IMR-90 (cell line): Measurements from ENCODE around the gene PNMA1. TPM values are rescaled to one million over a fixed set of nuclear protein-coding genes. Genes with fewer than 3 reads are reported as not detected.

Experiments used
- ATAC-seq: fragments of 200-7000 bp; cut with Tn5 transposase; 2 replicates; pipeline ENCODE4 v1.9.1; 2020; ENCODE audit warnings: low read depth, mild to moderate bottlenecking, moderate library complexity
- BruUV-seq: library from RNA; stranded (reverse); fragments of 400-500 nt; replicated peaks from 2 replicates; lab custom pipeline; 2021; lab: Mats Ljungman, UMichigan
- CTCF ChIA-PET: fragments of 300-600 bp; formaldehyde crosslinking; extraction: SDS; loops from one replicate; lab custom pipeline; 2021; ENCODE audit warnings: antibody characterized with exemption; lab: Yijun Ruan, JAX
- POLR2A ChIA-PET: fragments of 300-600 bp; sonication (Branson Sonifier 250); formaldehyde crosslinking; loops from one replicate; lab custom pipeline; 2022; ENCODE audit warnings: antibody characterized with exemption; ENCODE audit not compliant: unreplicated experiment; lab: Charles Lee
- DNase-seq: peaks from one replicate; pipeline ENCODE4 v3.0.0; 2013
- H2AFZ ChIP-seq: replicated peaks from 2 replicates; pipeline ENCODE3; 2013; ENCODE audit warnings: low read length, mild to moderate bottlenecking; ENCODE audit not compliant: poor library complexity
- H2AK5ac ChIP-seq: 2 replicates; pipeline ENCODE4 v1.6.1; 2013; ENCODE audit warnings: low read depth, low read length, inconsistent platforms
- H2AK9ac ChIP-seq: replicated peaks from 2 replicates; pipeline ENCODE3; 2013; ENCODE audit warnings: mild to moderate bottlenecking, low read depth, low read length, moderate library complexity; ENCODE audit not compliant: poor library complexity
- H2BK120ac ChIP-seq: 2 replicates; pipeline ENCODE4 v1.6.1; 2013; ENCODE audit warnings: low read depth, low read length, inconsistent platforms
- H2BK15ac ChIP-seq: 3 replicates; pipeline ENCODE4 v1.6.1; 2013; ENCODE audit warnings: low read depth, low read length, inconsistent platforms
- H2BK20ac ChIP-seq: 2 replicates; pipeline ENCODE4 v1.6.1; 2013; ENCODE audit warnings: low read depth, mild to moderate bottlenecking, inconsistent platforms, low read length, moderate library complexity
- H2BK5ac ChIP-seq: 2 replicates; pipeline ENCODE4 v1.6.1; 2013; ENCODE audit warnings: mild to moderate bottlenecking, low read depth, low read length, inconsistent platforms; ENCODE audit not compliant: poor library complexity, severe bottlenecking
- H3K14ac ChIP-seq: replicated peaks from 2 replicates; pipeline ENCODE4 v1.6.1; 2013; ENCODE audit warnings: low read depth, low read length, inconsistent platforms
- H3K18ac ChIP-seq: 2 replicates; pipeline ENCODE4 v1.6.1; 2013; ENCODE audit warnings: low read depth, low read length, control low read depth
- H3K23ac ChIP-seq: 2 replicates; pipeline ENCODE4 v1.6.1; 2013; ENCODE audit warnings: low read depth, low read length, inconsistent platforms
- H3K27ac ChIP-seq: 2 replicates; pipeline ENCODE4 v1.5.1; 2013; ENCODE audit warnings: mild to moderate bottlenecking, control low read depth, low read length; ENCODE audit not compliant: insufficient read depth
- H3K27me3 ChIP-seq: 2 replicates; pipeline ENCODE4 v1.6.1; 2013; ENCODE audit warnings: low read length; ENCODE audit not compliant: control insufficient read depth, insufficient read depth
- H3K36me3 ChIP-seq: 2 replicates; pipeline ENCODE4 v1.6.1; 2013; ENCODE audit warnings: low read length, mixed read lengths; ENCODE audit not compliant: control insufficient read depth, insufficient read depth
- H3K4ac ChIP-seq: 2 replicates; pipeline ENCODE4 v1.6.1; 2013; ENCODE audit warnings: low read depth, low read length, inconsistent platforms
- H3K4me1 ChIP-seq: 2 replicates; pipeline ENCODE4 v1.6.1; 2013; ENCODE audit warnings: low read length, mixed read lengths; ENCODE audit not compliant: control insufficient read depth, insufficient read depth
- H3K4me2 ChIP-seq: 2 replicates; pipeline ENCODE4 v1.6.1; 2013; ENCODE audit warnings: low read depth, mild to moderate bottlenecking, control low read depth, low read length, moderate library complexity
- H3K4me3 ChIP-seq: 2 replicates; pipeline ENCODE4 v1.5.1; 2013; ENCODE audit warnings: low read depth, mild to moderate bottlenecking, control low read depth, low read length, moderate library complexity; ENCODE audit not compliant: insufficient read depth
- H3K56ac ChIP-seq: 2 replicates; pipeline ENCODE4 v1.6.1; 2013; ENCODE audit warnings: low read length, inconsistent platforms; ENCODE audit not compliant: insufficient read depth; ENCODE audit errors: extremely low read depth
- H3K79me1 ChIP-seq, 2 experiments: 2 replicates each; pipeline ENCODE4 v1.6.1; 2013; ENCODE audit warnings: low read length in 2 of 2, inconsistent platforms in 1 of 2, low read depth in 1 of 2
- H3K9ac ChIP-seq: 2 replicates; pipeline ENCODE4 v1.6.1; 2013; ENCODE audit warnings: low read depth, low read length, control low read depth
- H3K9me1 ChIP-seq: 2 replicates; pipeline ENCODE4 v1.6.1; 2013; ENCODE audit warnings: low read length, inconsistent platforms; ENCODE audit not compliant: insufficient read depth
- H3K9me3 ChIP-seq: 2 replicates; pipeline ENCODE4 v1.6.1; 2013; ENCODE audit warnings: low read length; ENCODE audit not compliant: control insufficient read depth, insufficient read depth
- H4K20me1 ChIP-seq: 2 replicates; pipeline ENCODE4 v1.6.1; 2013; ENCODE audit warnings: low read length, inconsistent platforms; ENCODE audit not compliant: insufficient read depth
- H4K5ac ChIP-seq: 2 replicates; pipeline ENCODE4 v1.6.1; 2013; ENCODE audit warnings: mild to moderate bottlenecking, low read depth, low read length, control low read depth
- H4K8ac ChIP-seq, 2 experiments: 2 replicates each; pipeline ENCODE4 v1.6.1; 2013; ENCODE audit warnings: low read depth in 2 of 2, low read length in 2 of 2, control low read depth in 1 of 2, inconsistent platforms in 1 of 2
- H4K91ac ChIP-seq: 2 replicates; pipeline ENCODE4 v1.6.1; 2013; ENCODE audit warnings: low read depth, low read length, inconsistent platforms; ENCODE audit not compliant: insufficient read depth
- BHLHE40 ChIP-seq: fragments of 150-350 bp; IDR thresholded peaks from 2 replicates; pipeline ENCODE4 v1.6.1; 2016; ENCODE audit warnings: mild to moderate bottlenecking, low read depth, low read length
- CEBPB ChIP-seq: IDR thresholded peaks from 2 replicates; pipeline ENCODE4 v1.6.1; 2012; ENCODE audit warnings: low read depth, low read length, improper control_type of control experiment
- CHD1 ChIP-seq: IDR thresholded peaks from 2 replicates; pipeline ENCODE4 v1.6.1; 2012; ENCODE audit warnings: low read depth, low read length, improper control_type of control experiment
- CTCF ChIP-seq: conservative IDR thresholded peaks from 2 replicates; pipeline ENCODE4 v1.5.1; 2012; ENCODE audit warnings: mild to moderate bottlenecking, low read depth, low read length, improper control_type of control experiment
- ELK1 ChIP-seq: fragments of 150-350 bp; IDR thresholded peaks from 2 replicates; pipeline ENCODE4 v1.6.1; 2016; ENCODE audit warnings: low read depth, mild to moderate bottlenecking, low read length, moderate library complexity, borderline replicate concordance
- FOS ChIP-seq: fragments of 150-350 bp; IDR thresholded peaks from 2 replicates; pipeline ENCODE4 v1.6.1; 2016; ENCODE audit warnings: low read depth, low read length
- MAFK ChIP-seq: IDR thresholded peaks from 2 replicates; pipeline ENCODE4 v1.6.1; 2012; ENCODE audit warnings: low read depth, low read length, improper control_type of control experiment
- MAZ ChIP-seq: IDR thresholded peaks from 2 replicates; pipeline ENCODE4 v1.6.1; 2012; ENCODE audit warnings: low read depth, mild to moderate bottlenecking, low read length, improper control_type of control experiment, moderate library complexity, borderline replicate concordance
- MXI1 ChIP-seq: IDR thresholded peaks from 2 replicates; pipeline ENCODE4 v1.6.1; 2012; ENCODE audit warnings: low read depth, mild to moderate bottlenecking, low read length, moderate library complexity, borderline replicate concordance
- NFE2L2 ChIP-seq: fragments of 150-350 bp; IDR thresholded peaks from 2 replicates; pipeline ENCODE4 v1.6.1; 2016; ENCODE audit warnings: low read depth, mild to moderate bottlenecking, low read length
- POLR2A ChIP-seq: IDR thresholded peaks from 2 replicates; pipeline ENCODE4 v1.6.1; 2012; ENCODE audit warnings: mild to moderate bottlenecking, low read depth, low read length
- RCOR1 ChIP-seq: IDR thresholded peaks from 2 replicates; pipeline ENCODE4 v1.6.1; 2012; ENCODE audit warnings: mild to moderate bottlenecking, low read length, improper control_type of control experiment; ENCODE audit not compliant: insufficient replicate concordance
- RFX5 ChIP-seq: IDR thresholded peaks from 2 replicates; pipeline ENCODE4 v1.8.0; 2012; ENCODE audit warnings: low read depth, mild to moderate bottlenecking, low read length, moderate library complexity
- SMC3 ChIP-seq: fragments of 150-350 bp; IDR thresholded peaks from 2 replicates; pipeline ENCODE4 v1.6.1; 2016; ENCODE audit warnings: low read depth, mild to moderate bottlenecking, antibody characterized with exemption, low read length, moderate library complexity
- USF2 ChIP-seq: fragments of 150-350 bp; IDR thresholded peaks from 2 replicates; pipeline ENCODE4 v1.6.1; 2017; ENCODE audit warnings: mild to moderate bottlenecking, antibody characterized with exemption, low read length, low read depth
- WGBS, 2 experiments: methylation state at CpG; one replicate each; pipeline versions ENCODE4 v1.1.5 to v1.1.7; 2013; ENCODE audit warnings: missing lambda C conversion rate in 2 of 2; ENCODE audit not compliant: insufficient read length in 1 of 2; ENCODE audit errors: extremely low coverage in 2 of 2; 5-methylcytosine and 5-hydroxymethylcytosine counted together
- dilution Hi-C: fragments of 300-500 bp; cut with HindIII; formaldehyde crosslinking; loops from one replicate; pipeline ENCODE4 v1.14.3; 2018; ENCODE audit warnings: low sequenced_read_pairs; ENCODE audit not compliant: unreplicated experiment
- in situ Hi-C: fragments of 300-500 bp; cut with MboI; formaldehyde crosslinking; loops from 3 replicates; pipeline ENCODE4 v1.14.3; 2019; ENCODE audit warnings: low sequenced_read_pairs, inconsistent platforms, mixed read lengths
- intact Hi-C: fragments of 100-400 bp; cut with micrococcal nuclease; formaldehyde crosslinking; loops from 2 replicates; pipeline ENCODE4 v1.10.0; 2022
- polyA plus RNA-seq, 3 experiments: library from polyadenylated mRNA; depleted of rRNA; stranded (reverse); fragments of >200 nt; gene quantifications; 2 replicates each; pipeline ENCODE4 v1.2.3, GENCODE V29; 2012; ENCODE audit warnings: low replicate concordance in 1 of 3
- total RNA-seq: library from RNA; depleted of rRNA; stranded (reverse); fragments of >200 nt; gene quantifications from 2 replicates; pipeline ENCODE4 v1.2.3, GENCODE V29; 2012

Gene PNMA1
- total and polyA plus RNA-seq, 2 of the 4 experiments (the other 2 are of a cell fraction) = 6.5 to 28.2 TPM

GRCh38 chr14:73667854-73668253 lies 46.3 kb downstream of the PNMA1 start:
- no peak overlapping the region for H2BK5ac ChIP-seq
- H2BK15ac ChIP-seq = no peak overlapping the region
- H3K9me3 ChIP-seq = no peaks in the 10 kb centered on the region
- H3K18ac ChIP-seq = no peak overlapping the region
- no peak overlapping the region for H3K14ac ChIP-seq
- H3K4me3 ChIP-seq = no peak overlapping the region
- H3K36me3 ChIP-seq = peaks cover 2% of the 10 kb centered on the region; the same call in 1 of the 2 replicates
- no peaks in the 10 kb centered on the region for H3K79me1 ChIP-seq
- H3K27ac ChIP-seq = no peak overlapping the region
- no peak overlapping the region for H2AK9ac ChIP-seq
- no peaks in the 10 kb centered on the region for H3K4me1 ChIP-seq
- CTCF ChIA-PET = interaction anchor here (1.1 kb wide), 1 partner anchor 12 kb away, joined by 3 read pairs; no protein-coding TSS in a partner anchor
- TF ChIP-seq NFE2L2 (no peak), USF2 (no peak), CHD1 (no peak), CEBPB (no peak), POLR2A (no peak), BHLHE40 (no peak), MAFK (no peak), CTCF (no peak), MAZ (no peak), MXI1 (no peak), SMC3 (no peak), ELK1 (no peak), RFX5 (no peak), RCOR1 (no peak), FOS (no peak)
- H4K8ac ChIP-seq = no peak overlapping the region
- no peaks in the 10 kb centered on the region for H4K20me1 ChIP-seq
- DNase-seq (no peak), ATAC-seq (no peak)
- dilution Hi-C loops (no loop called here), in situ Hi-C loops (no loop called here), intact Hi-C loops (no loop called here)
- 94 to 100% methylated on average over 1 to 2 of the region's 3 CpGs for WGBS, 2 experiments
- H2BK120ac ChIP-seq = no peak overlapping the region
- H3K27me3 ChIP-seq = no peaks in the 10 kb centered on the region
- POLR2A ChIA-PET = no interaction called here
- H2BK20ac ChIP-seq = no peak overlapping the region
- H4K91ac ChIP-seq = no peak overlapping the region
- H2AK5ac ChIP-seq = no peak overlapping the region
- H3K56ac ChIP-seq = no peak overlapping the region
- no peak overlapping the region for H3K9ac ChIP-seq
- H2AFZ ChIP-seq = no peak overlapping the region
- BruUV-seq = no TSS peak
- no peaks in the 10 kb centered on the region; the same call in 1 of the 2 replicates for H3K9me1 ChIP-seq
- H4K5ac ChIP-seq = no peak overlapping the region
- no peak overlapping the region for H3K4ac ChIP-seq
- no peak overlapping the region for H3K23ac ChIP-seq
- no peak overlapping the region for H3K4me2 ChIP-seq
